Measurements from ENCODE around the gene MCF2L2.

- TF ChIP-seq CTCF (IDR thresholded peaks at IDR 0.05; ENCODE audit: poor library complexity, severe bottlenecking), result no peak
- TF ChIP-seq POLR2AphosphoS5 (IDR thresholded peaks at IDR 0.05), result no peak
- no peak for TF ChIP-seq REST (IDR thresholded peaks at IDR 0.05; ENCODE audit: borderline replicate concordance)
- TF ChIP-seq RAD21 (conservative IDR thresholded peaks at IDR 0.05), result no peak
- no peak for TF ChIP-seq EZH2 (IDR thresholded peaks at IDR 0.05; ENCODE audit: borderline replicate concordance, insufficient read depth, low read length, poor library complexity, severe bottlenecking)
- TF ChIP-seq MXI1 (conservative IDR thresholded peaks at IDR 0.05; ENCODE audit: poor library complexity, severe bottlenecking), result no peak
- no peak for TF ChIP-seq EP300 (conservative IDR thresholded peaks at IDR 0.05; ENCODE audit: poor library complexity, severe bottlenecking)
Measured at GRCh38 chr3:183466575-183466974, 38.2 kb upstream of the MCF2L2 start.
